GM18909 (cell line): ENCODE measurements around the gene OPHN1.
"Not testable (repeated sequence)": the region's sequence is repeated elsewhere in the genome, so short reads cannot be mapped to it uniquely, and the experiment has no call there.

ENCODE experiments used
- ATAC-seq: cut with Tn5 transposase; IDR thresholded peaks from one replicate; pipeline ENCODE4 v1.9.1; 2021; ENCODE audit warnings: mild to moderate bottlenecking; ENCODE audit not compliant: unreplicated experiment, poor library complexity

Gene OPHN1

GRCh38 chrX:68369559-68369958 is 63.7 kb downstream of the OPHN1 start:
- ATAC-seq = no peak

DNA sequence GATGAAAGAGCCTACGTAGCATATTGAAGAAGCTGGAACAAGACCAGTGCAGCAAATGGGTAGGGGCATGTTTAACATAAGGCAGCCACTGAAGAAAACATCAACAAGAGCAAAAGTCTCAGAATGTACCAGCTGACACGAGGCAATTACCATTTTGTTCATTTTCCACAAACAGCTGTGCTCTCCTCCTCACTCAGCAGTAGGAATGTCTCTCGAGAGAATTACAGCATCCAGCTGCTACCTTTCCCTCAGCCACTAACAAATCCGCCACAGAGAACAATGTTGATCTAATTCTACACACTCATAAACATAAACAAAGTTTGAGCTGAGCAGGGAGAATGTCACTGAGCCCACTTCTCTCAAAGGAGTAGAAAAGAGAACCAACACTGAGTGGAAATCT is 68.0 kb downstream of the OPHN1 start:
- no peak for ATAC-seq

- ATAC-seq = no peak
These were observed 69.3 kb downstream of the OPHN1 start for GRCh38 chrX:68363984-68364383.

GRCh38 chrX:68358679-68359078 is 74.6 kb downstream of the OPHN1 start:
- ATAC-seq = no peak

- no peak for ATAC-seq
These were observed 77.7 kb downstream of the OPHN1 start for GRCh38 chrX:68355629-68355920.

DNA sequence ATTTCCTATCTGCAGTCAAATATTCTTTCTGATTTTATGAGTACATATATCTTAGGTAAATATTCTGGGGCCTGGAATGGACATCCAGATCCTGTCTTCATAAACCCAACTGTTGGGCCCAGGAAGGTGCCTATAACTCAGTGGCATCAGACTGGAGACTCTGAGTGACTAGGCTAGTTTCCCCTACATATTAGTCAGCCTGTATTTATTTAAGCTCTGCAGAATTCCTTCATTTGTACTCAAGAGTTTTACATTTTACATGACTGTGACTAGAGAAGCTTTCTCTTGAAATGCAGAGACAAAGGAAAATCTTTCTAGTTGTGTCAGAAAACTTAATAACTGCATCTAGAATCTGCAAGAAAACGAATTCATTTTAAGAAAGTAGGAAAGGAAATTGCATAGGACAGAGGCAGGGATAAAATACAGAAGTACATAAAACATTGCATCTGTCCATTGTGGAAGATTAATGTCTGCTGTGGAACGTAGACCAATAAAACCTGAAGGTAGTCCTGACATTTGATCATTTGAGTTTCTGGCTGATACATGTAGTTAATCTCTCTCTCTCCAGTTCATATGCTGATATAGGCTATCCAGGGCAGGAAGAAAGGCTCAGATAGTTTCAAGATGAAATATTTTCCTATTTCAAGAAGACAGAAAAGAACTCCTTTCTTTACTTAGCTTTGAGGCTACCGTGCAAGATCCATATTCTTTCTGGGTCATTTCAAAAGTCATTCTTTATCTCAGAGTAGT is 78.2 kb downstream of the OPHN1 start:
- ATAC-seq = no peak

DNA sequence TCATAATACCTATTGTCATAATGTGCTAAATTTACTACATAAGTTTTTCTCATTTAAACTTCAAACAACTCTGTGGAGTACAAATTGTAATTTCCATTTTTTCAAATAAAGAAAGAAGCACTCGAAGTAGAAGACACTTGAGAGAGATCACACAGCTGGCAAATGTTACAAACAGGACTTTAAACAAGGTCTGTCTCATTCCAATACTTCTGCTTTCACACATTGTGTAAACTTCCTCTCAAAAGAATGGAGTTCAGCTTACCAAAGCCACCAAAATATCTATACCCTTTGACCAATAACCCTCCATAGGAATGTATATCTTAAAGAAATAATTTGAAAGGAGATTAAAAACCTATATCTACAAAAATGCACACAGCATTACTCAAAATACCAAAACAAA is 88.3 kb downstream of the OPHN1 start:
- no peak for ATAC-seq

DNA sequence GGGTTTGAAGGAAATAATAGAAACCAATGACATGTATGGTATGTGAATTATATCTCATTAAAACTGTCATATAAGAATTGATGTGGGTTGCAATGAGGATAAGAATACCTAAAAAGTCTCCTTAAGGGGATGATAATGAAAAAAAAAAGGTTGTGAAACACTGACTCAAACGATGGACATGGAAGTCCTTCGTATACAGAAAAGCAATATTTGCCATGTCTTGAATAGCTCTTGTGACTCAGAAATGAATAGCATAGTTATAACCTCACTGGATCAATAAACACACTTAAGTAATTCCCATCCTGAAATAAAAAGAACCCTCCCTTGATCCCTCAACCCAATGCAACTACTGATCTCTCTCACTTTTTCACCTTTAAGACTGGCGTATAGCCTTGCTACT is 89.7 kb downstream of the OPHN1 start:
- ATAC-seq = no peak

DNA sequence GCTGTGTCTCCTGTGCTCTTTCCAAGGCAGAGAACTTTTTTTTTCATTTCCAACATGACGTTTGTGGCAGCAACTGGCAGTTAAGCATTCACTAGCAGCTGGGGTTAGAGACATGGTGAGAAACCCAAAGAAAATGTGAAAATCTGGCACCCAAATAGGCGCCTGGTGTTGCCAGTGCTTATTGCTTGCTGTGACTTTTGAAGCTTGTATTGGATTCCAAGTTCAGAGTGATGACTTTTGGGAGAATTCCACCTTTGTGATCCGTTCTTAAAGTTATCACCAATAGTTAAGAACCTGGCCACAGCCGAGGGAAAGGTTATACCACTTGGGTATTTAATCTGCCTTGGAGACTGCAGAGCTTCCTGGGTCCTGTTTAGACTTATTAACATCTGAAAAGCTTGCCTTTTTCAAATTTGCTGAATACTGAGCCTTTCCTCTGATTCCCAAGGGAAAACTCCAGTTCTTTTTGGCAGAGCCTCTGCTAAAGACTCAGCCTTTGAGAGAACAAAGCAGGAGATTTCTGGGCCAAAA is 101.0 kb downstream of the OPHN1 start:
- no peak for ATAC-seq

DNA sequence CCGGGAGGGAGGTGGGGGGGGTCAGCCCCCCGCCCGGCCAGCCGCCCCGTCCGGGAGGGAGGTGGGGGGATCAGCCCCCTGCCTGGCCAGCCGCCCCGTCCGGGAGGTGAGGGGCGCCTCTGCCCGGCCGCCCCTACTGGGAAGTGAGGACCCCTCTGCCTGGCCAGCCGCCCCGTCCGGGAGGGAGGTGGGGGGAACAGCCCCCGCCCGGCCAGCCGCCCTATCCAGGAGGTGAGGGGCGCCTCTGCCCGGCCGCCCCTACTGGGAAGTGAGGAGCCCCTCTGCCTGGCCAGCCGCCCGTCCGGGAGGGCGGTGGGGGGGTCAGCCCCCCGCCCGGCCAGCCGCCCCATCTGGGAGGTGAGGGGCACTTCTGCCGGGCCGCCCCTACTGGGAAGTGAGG is 106.5 kb downstream of the OPHN1 start:
- ATAC-seq = not testable (repeated sequence)

GRCh38 chrX:68307769-68308168 is 125.5 kb downstream of the OPHN1 start:
- ATAC-seq = no peak

GRCh38 chrX:68304602-68305001 is 128.7 kb downstream of the OPHN1 start:
- no peak for ATAC-seq

- ATAC-seq = no peak
These were observed 133.4 kb downstream of the OPHN1 start for GRCh38 chrX:68299898-68300297.

- no peak for ATAC-seq
These were observed 140.8 kb downstream of the OPHN1 start for GRCh38 chrX:68292471-68292870.

GRCh38 chrX:68288127-68288526 is 145.2 kb downstream of the OPHN1 start:
- no peak for ATAC-seq

DNA sequence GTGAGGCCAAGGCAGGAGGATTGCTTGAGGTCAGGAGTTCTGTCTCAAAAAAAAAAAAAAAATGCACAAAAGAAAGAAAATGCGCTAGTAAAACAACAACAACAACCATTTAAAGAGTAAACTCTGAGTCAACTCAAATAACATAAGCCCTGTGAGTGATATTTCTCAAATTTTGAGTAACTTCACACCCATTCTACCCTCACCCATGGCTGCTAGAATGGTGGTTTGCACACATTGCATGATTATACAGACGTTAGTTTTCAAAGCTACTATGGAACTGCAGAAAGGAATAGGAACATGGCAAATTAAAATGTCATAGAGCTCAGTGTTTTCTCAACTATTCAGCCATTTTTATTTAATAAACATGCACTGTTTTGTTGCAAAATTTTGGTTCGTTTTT is 145.9 kb downstream of the OPHN1 start:
- ATAC-seq = no peak

DNA sequence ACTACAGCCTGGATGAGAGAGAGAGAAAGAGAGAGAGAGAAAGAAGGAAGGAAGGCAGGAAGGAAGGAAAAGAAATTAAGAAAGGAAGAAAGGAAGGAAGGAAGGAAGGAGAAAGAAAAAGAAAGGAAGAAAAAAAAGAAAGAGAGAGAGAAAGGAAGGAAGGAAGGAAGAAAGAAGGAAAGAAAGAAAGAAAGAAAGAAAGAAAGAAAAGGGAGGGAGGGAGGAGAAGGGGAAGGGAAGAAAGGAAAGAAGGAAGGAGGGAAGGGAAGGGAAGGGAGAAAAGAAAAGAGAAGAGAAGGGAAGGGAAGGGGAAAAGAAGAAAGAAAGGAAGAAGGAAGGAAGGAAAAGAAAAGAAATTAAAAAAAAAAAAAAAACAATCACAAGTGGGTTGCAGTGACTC is 146.3 kb downstream of the OPHN1 start:
- ATAC-seq = no peak

GRCh38 chrX:68286076-68286475 is 147.2 kb downstream of the OPHN1 start:
- ATAC-seq = no peak

GRCh38 chrX:68284281-68284904 is 148.9 kb downstream of the OPHN1 start:
- ATAC-seq = no peak

DNA sequence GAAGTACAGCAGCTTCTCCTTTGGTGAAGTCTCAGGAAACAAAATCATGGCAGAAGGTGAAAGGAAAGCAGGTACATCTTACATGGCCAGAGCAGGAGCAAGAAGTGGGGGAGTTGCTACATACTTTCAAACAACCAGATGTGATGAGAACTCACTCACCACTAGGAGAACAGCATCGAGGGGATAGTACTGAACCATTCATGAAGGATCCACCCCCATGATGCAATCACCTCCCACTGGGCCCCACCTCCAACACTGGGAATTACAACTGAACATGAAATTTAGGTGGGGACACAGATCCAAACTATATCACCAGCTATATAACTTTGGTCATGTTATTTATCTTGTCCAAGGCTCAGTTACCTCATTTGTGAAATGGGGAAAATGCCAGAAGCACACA is 159.4 kb downstream of the OPHN1 start:
- ATAC-seq = no peak

DNA sequence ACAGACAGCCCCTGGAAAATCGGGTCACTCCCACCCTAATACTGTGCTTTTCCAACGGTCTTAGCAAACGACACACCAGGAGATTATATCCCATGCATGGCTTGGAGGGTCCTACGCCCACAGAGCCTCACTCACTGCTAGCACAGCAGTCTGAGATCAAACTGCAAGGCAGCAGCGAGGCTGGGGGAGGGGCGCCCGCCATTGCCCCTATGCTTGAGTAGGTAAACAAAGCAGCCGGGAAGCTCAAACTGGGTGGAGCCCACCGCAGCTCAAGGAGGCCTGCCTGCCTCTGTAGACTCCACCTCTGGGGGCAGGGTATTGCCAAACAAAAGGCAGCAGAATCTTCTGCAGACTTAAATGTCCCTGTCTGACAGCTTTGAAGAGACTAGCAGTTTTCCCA is 168.5 kb downstream of the OPHN1 start:
- not testable (repeated sequence) for ATAC-seq

DNA sequence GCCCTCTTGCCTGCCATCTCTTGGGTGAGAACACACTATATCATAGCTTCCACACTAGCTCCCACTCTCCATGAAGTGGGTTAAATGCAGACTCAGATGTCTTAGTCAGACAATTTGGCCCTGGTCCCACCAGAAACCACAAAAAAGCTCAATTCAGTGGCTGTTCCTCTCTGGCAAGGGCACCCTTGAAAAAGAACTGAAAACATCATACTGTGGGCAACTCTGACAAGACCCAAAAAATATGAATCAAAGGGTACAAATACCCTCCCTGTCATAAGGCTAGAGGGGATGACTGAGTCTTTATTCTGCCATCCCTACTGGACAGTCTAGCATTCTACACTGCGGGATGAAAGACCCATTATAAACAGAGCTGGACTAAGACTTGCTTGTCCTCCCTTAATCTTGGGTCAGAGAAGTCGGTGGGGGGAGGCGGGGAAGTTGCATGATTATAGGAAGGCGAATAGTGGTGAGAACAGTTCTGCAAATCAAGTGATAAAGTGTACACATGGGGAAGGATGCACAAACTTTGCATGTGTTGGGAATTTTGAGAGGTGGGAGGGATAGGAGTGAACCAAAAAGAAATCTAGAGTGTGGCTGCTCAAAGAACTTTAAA is 172.1 kb downstream of the OPHN1 start:
- no peak for ATAC-seq
